GM23248 (cell line): ENCODE data around the gene HLA-A.

Source experiments
- EZH2 ChIP-seq: fragments of 200-600 bp; sonication (generic); IDR thresholded peaks from 2 replicates; pipeline ENCODE4 v1.6.1; 2018; ENCODE audit warnings: antibody characterized with exemption, mild to moderate bottlenecking; ENCODE audit not compliant: insufficient read depth, poor library complexity, severe bottlenecking
- EZH2phosphoT487 ChIP-seq: fragments of 200-600 bp; sonication (generic); IDR thresholded peaks from 2 replicates; pipeline ENCODE4 v1.6.1; 2018; ENCODE audit warnings: antibody characterized with exemption, moderate library complexity, mild to moderate bottlenecking, low read depth; ENCODE audit not compliant: insufficient read depth

DNA sequence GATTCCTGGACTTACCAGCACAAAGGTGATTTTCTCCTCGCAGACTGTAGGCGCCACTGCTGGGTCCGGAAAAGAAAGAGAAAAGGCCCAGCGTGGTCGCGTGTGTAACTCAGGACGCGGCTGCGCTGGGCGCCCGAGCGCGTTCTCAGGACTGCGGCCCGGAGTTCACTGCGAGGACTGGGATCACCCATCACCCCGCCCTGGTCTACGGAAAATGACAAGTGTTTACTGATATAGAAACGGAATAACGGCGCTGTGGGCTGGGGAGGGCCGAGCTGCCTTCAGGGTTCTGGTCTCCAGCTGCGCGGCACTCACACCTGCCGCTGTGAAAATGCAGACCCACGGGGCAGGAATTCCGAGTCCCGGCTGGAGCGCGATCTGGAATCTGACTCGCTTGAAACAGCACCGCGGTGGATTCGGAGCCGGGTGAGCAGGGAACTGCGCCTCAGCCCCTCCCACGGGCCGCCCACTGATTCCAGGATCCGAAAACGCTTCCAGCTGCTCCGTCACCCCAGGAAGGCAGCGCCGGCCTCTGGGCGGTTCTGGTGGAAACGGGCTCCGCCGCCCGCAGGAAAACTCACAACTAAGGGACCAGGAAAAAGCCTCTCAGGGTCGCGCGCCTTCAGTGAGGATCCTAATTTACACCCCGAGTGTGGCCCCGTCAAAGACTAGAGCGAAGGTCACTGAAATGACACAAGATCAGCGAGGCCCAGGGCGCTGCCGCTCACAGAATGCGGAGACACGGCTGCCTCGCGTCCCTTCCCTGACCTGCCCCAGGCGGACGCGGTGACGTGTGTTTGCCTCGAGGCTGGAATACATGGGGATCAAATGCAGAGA, 34.5 kb downstream of the HLA-A start:
- no peak for TF ChIP-seq EZH2
- TF ChIP-seq EZH2phosphoT487: no peak
